Upper lobe of left lung (tissue), 6 donors: ENCODE results near the gene DAPK2. TPM values are rescaled to one million over a fixed set of nuclear protein-coding genes. Genes with fewer than 3 reads are reported as not detected.

Source experiments
- ATAC-seq, 2 donors: fragments of 200-7000 bp; cut with Tn5 transposase; one replicate each; pipeline ENCODE4 v1.9.1; 2022; ENCODE audit warnings: mild to moderate bottlenecking in 2 of 2, moderate library complexity in 2 of 2; ENCODE audit not compliant: low FRiP score in 2 of 2
- DNase-seq, 2 donors: peaks; one replicate each; pipeline ENCODE4 v3.0.0-alpha.2; 2019 to 2020
- H3K27ac ChIP-seq, 4 donors: fragments of 200-600 bp; sonication (generic); one replicate each; pipeline ENCODE4 v1.5.1; 2016 to 2019
- H3K27me3 ChIP-seq, 4 donors: fragments of 200-600 bp; sonication (generic); one replicate each; pipeline ENCODE4 v1.5.1; 2017 to 2019
- H3K36me3 ChIP-seq, 4 donors: fragments of 200-600 bp; sonication (generic); one replicate each; pipeline ENCODE4 v1.5.1; 2016 to 2019
- H3K4me1 ChIP-seq, 4 donors: fragments of 200-600 bp; sonication (generic); one replicate each; pipeline ENCODE4 v1.5.1; 2018 to 2019
- H3K4me3 ChIP-seq, 4 donors: fragments of 200-600 bp; sonication (generic); one replicate each; pipeline ENCODE4 v1.5.1; 2017 to 2019; ENCODE audit warnings: mild to moderate bottlenecking in 2 of 4, moderate library complexity in 1 of 4
- H3K9me3 ChIP-seq, 4 donors: fragments of 200-600 bp; sonication (generic); one replicate each; pipeline ENCODE4 v1.5.1; 2018 to 2019
- CTCF ChIP-seq, 6 experiments: fragments of 450-650 bp in 4 of 6; fragments of 200-600 bp in 2 of 6; sonication (generic) in 2 of 6; IDR thresholded peaks; one replicate each; pipeline ENCODE4 v1.5.1; 2016 to 2019; ENCODE audit warnings: antibody characterized with exemption in 6 of 6
- EP300 ChIP-seq, 4 donors: sonication (generic); formaldehyde crosslinking; IDR thresholded peaks; one replicate each; pipeline ENCODE4 v1.5.1; 2017; ENCODE audit warnings: antibody characterized with exemption in 4 of 4, control low read depth in 2 of 4
- POLR2A ChIP-seq, 4 donors: fragments of 450-650 bp; IDR thresholded peaks; one replicate each; pipeline ENCODE4 v1.5.1; 2016 to 2017; ENCODE audit warnings: antibody characterized with exemption in 4 of 4, mild to moderate bottlenecking in 2 of 4
- POLR2AphosphoS5 ChIP-seq, 2 donors: sonication (generic); formaldehyde crosslinking; IDR thresholded peaks; one replicate each; pipeline ENCODE4 v1.5.1; 2017; ENCODE audit warnings: antibody characterized with exemption in 2 of 2
- WGBS, 2 donors: methylation state at CpG; one replicate each; pipeline ENCODE4 v1.1.5; 2017 to 2018; 5-methylcytosine and 5-hydroxymethylcytosine counted together
- total RNA-seq, 6 donors: library from RNA; depleted of rRNA in 4 of 6; stranded (reverse); fragments of >200 nt in 4 of 6; gene quantifications; one replicate each; pipeline versions ENCODE4 v1.1.0 to v1.2.1, GENCODE V29; 2016 to 2021
- donor health status: DM: no; HTN: no; CAD: no; lungs with moderate emphysema.
- donor health status: DM: no; HTN: yes; CAD: no; lungs with severe emphysema.

The DAPK2 gene
- total RNA-seq, 6 donors from 2014 or later, result 58.3 to 270 (median 136) TPM

GRCh38 chr15:63950911-63951481 lies 95.3 kb downstream of the DAPK2 start:
- TF ChIP-seq POLR2AphosphoS5 (IDR thresholded peaks at IDR 0.05), result no peak
- TF ChIP-seq EP300 (IDR thresholded peaks at IDR 0.05), result no peak
- TF ChIP-seq POLR2A (IDR thresholded peaks at IDR 0.05), result no peak
- TF ChIP-seq CTCF (IDR thresholded peaks at IDR 0.05), result no peak
- ATAC-seq, result no peak

GRCh38 chr15:63948971-63949370 lies 97.3 kb downstream of the DAPK2 start:
- no peak for DNase-seq
- Histone ChIP-seq H3K27me3 (no peaks in the 10 kb centered on the region), H3K27ac (no peak overlapping the region), H3K36me3 (no peaks in the 10 kb centered on the region), H3K9me3 (no peaks in the 10 kb centered on the region), H3K4me3 (no peak overlapping the region), H3K4me1 (peaks cover 16 to 28% (median 22%) of the 10 kb centered on the region in 4 donors)
- TF ChIP-seq POLR2A (IDR thresholded peaks at IDR 0.05) (no peak), EP300 (IDR thresholded peaks at IDR 0.05) (no peak), CTCF (IDR thresholded peaks at IDR 0.05) (no peak), POLR2AphosphoS5 (IDR thresholded peaks at IDR 0.05) (no peak)
- 94 to 100% methylated on average over 2 of the region's 2 CpGs for WGBS, 2 donors
- no peak for ATAC-seq

More at GRCh38 chr15:63950911-63951481, 95.3 kb downstream of the DAPK2 start:
- peak overlapping the region in 2 of 4 donors; percentile 14 to 60 for H3K27ac ChIP-seq
- H3K4me1 ChIP-seq, result peaks cover 5 to 16% (median 12%) of the 10 kb centered on the region in 4 donors
- no peaks in the 10 kb centered on the region for H3K27me3 ChIP-seq
- 57 to 78% methylated on average over 2 to 6 of the region's 6 CpGs for WGBS, 2 donors
- no peak overlapping the region for H3K4me3 ChIP-seq
- no peaks in the 10 kb centered on the region for H3K36me3 ChIP-seq
- no peaks in the 10 kb centered on the region for H3K9me3 ChIP-seq
- DNase-seq, result no peak

- ATAC-seq, result no peak
- whole genome bisulfite sequencing, 2 donors, result 91 to 97% methylated on average over 5 of the region's 5 CpGs
Observed at GRCh38 chr15:63948436-63948835, 97.8 kb downstream of the DAPK2 start.

GRCh38 chr15:63947228-63947627 lies 99.1 kb downstream of the DAPK2 start:
- peak overlapping the region; percentile 36 to 69 (median 62) for H3K27ac ChIP-seq
- whole genome bisulfite sequencing, 2 donors, result 93 to 95% methylated on average over 4 of the region's 4 CpGs

More at GRCh38 chr15:63948436-63948835, 97.8 kb downstream of the DAPK2 start:
- Histone ChIP-seq H3K9me3 (no peaks in the 10 kb centered on the region), H3K4me3 (no peak overlapping the region), H3K27ac (no peak overlapping the region), H3K27me3 (no peaks in the 10 kb centered on the region), H3K36me3 (no peaks in the 10 kb centered on the region), H3K4me1 (peaks cover 16 to 28% (median 22%) of the 10 kb centered on the region in 4 donors)
- TF ChIP-seq POLR2A (IDR thresholded peaks at IDR 0.05), result no peak
- no peak for TF ChIP-seq POLR2AphosphoS5 (IDR thresholded peaks at IDR 0.05)
- TF ChIP-seq EP300 (IDR thresholded peaks at IDR 0.05), result no peak
- no peak for TF ChIP-seq CTCF (IDR thresholded peaks at IDR 0.05)
- no peak for DNase-seq

More at GRCh38 chr15:63947228-63947627, 99.1 kb downstream of the DAPK2 start:
- no peak for DNase-seq
- Histone ChIP-seq H3K27me3 (no peaks in the 10 kb centered on the region), H3K36me3 (no peaks in the 10 kb centered on the region), H3K4me1 (peaks cover 14 to 25% (median 22%) of the 10 kb centered on the region in 4 donors), H3K4me3 (no peak overlapping the region), H3K9me3 (no peaks in the 10 kb centered on the region)
- no peak for ATAC-seq
- TF ChIP-seq CTCF (IDR thresholded peaks at IDR 0.05), result no peak
- TF ChIP-seq POLR2A (IDR thresholded peaks at IDR 0.05), result no peak
- TF ChIP-seq POLR2AphosphoS5 (IDR thresholded peaks at IDR 0.05), result no peak
- no peak for TF ChIP-seq EP300 (IDR thresholded peaks at IDR 0.05)
